NCI-H345 treated with DMSO at 0.1 percent for 48 hours (cell line): ENCODE data around the gene TMEM132D.
A peak's percentile ranks its signal among the peaks of the same experiment; 100 is the strongest.
"Not testable (repeated sequence)": the region's sequence is repeated elsewhere in the genome, so short reads cannot be mapped to it uniquely, and the experiment has no call there.

Source experiments
- DNase-seq: peaks from one replicate; lab custom pipeline; 2025; ENCODE audit not compliant: unreplicated experiment; lab: John Stamatoyannopoulos, UW

TMEM132D gene

GRCh38 chr12:129200576-129200975, 703.2 kb downstream of the TMEM132D start:
- peak; percentile 74 for DNase-seq

- no peak for DNase-seq
Measured at GRCh38 chr12:129196927-129197326, 706.9 kb downstream of the TMEM132D start.

- DNase-seq = no peak
Measured at GRCh38 chr12:129195081-129195480, 708.7 kb downstream of the TMEM132D start.

- DNase-seq = no peak
Measured at GRCh38 chr12:129193263-129193871, 710.5 kb downstream of the TMEM132D start.

- DNase-seq = no peak
Measured at GRCh38 chr12:129190827-129191226, 713.0 kb downstream of the TMEM132D start.

GRCh38 chr12:129189879-129190278, 713.9 kb downstream of the TMEM132D start:
- not testable (repeated sequence) for DNase-seq

GRCh38 chr12:129186952-129187351, 716.9 kb downstream of the TMEM132D start:
- no peak for DNase-seq

GRCh38 chr12:129185855-129186254, 718.0 kb downstream of the TMEM132D start:
- DNase-seq = no peak

- DNase-seq = no peak
Measured at GRCh38 chr12:129184127-129184928, 719.5 kb downstream of the TMEM132D start.

GRCh38 chr12:129179941-129180553, 723.8 kb downstream of the TMEM132D start:
- DNase-seq = no peak

- DNase-seq = no peak
Measured at GRCh38 chr12:129169928-129170327, 733.9 kb downstream of the TMEM132D start.

- no peak for DNase-seq
Measured at GRCh38 chr12:129163861-129164260, 740.0 kb downstream of the TMEM132D start.

GRCh38 chr12:129163461-129163860, 740.4 kb downstream of the TMEM132D start:
- no peak for DNase-seq

- DNase-seq = no peak
Measured at GRCh38 chr12:129162805-129163204, 741.0 kb downstream of the TMEM132D start.

- DNase-seq = no peak
Measured at GRCh38 chr12:129161511-129161910, 742.3 kb downstream of the TMEM132D start.

GRCh38 chr12:129160282-129160681, 743.5 kb downstream of the TMEM132D start:
- DNase-seq = no peak

- DNase-seq = no peak
Measured at GRCh38 chr12:129152351-129153104, 751.3 kb downstream of the TMEM132D start.

- DNase-seq = no peak
Measured at GRCh38 chr12:129150721-129151120, 753.1 kb downstream of the TMEM132D start.

- no peak for DNase-seq
Measured at GRCh38 chr12:129145381-129145780, 758.4 kb downstream of the TMEM132D start.

GRCh38 chr12:129138776-129139175, 765.0 kb downstream of the TMEM132D start:
- no peak for DNase-seq

GRCh38 chr12:129136694-129137325, 767.0 kb downstream of the TMEM132D start:
- no peak for DNase-seq
